Adrenal gland (tissue), 12 donors: ENCODE data around the gene MAFF. TPM values are rescaled to one million over a fixed set of nuclear protein-coding genes. Genes with fewer than 3 reads are reported as not detected.
A peak's percentile ranks its signal among the peaks of the same experiment; 100 is the strongest.

Experiments used
- DNase-seq, 7 donors: peaks; one replicate each; pipeline ENCODE4 v3.0.0-alpha.2; 2019 to 2020
- H3K27ac ChIP-seq, 5 donors: fragments of 200-600 bp; sonication (generic) in 4 of 5; 1 replicate in 3 of 5; 2 replicates in 2 of 5; pipeline versions ENCODE4 v1.5.1 to v1.8.0; 2016 to 2020; ENCODE audit warnings: mild to moderate bottlenecking in 1 of 5
- H3K27me3 ChIP-seq: fragments of 200-600 bp; 2 replicates; pipeline ENCODE4 v1.8.0; 2021
- H3K36me3 ChIP-seq, 2 donors: fragments of 200-600 bp; replicated peaks in 1 of 2; 1 replicate in 1 of 2; 2 replicates in 1 of 2; pipeline versions ENCODE4 v1.5.1 to v1.8.0; 2018 to 2022
- H3K4me1 ChIP-seq, 2 donors: fragments of 200-600 bp; replicated peaks in 1 of 2; 1 replicate in 1 of 2; 2 replicates in 1 of 2; pipeline versions ENCODE4 v1.5.1 to v1.8.0; 2018 to 2021
- H3K4me3 ChIP-seq, 4 donors: fragments of 200-600 bp; sonication (generic) in 3 of 4; one replicate each; pipeline ENCODE4 v1.5.1; 2016 to 2018
- H3K9me3 ChIP-seq, 3 donors: fragments of 200-600 bp; sonication (generic) in 1 of 3; replicated peaks in 1 of 3; 1 replicate in 2 of 3; 2 replicates in 1 of 3; pipeline versions ENCODE4 v1.5.1 to v1.8.0; 2016 to 2021
- POLR2A ChIP-seq, 2 donors: fragments of 450-650 bp; IDR thresholded peaks; one replicate each; pipeline ENCODE4 v1.6.1; 2017; ENCODE audit warnings: antibody characterized with exemption in 2 of 2, mild to moderate bottlenecking in 2 of 2, moderate library complexity in 1 of 2
- WGBS, 4 donors: extraction: QIAGEN DNeasy Blood & Tissue Kit in 2 of 4; methylation state at CpG; one replicate each; pipeline versions ENCODE4 v1.1.5 to v1.1.7; 2013 to 2017; 5-methylcytosine and 5-hydroxymethylcytosine counted together
- intact Hi-C, 2 donors: fragments of 100-400 bp; cut with DNase I; formaldehyde crosslinking; loops; one replicate each; pipeline versions ENCODE4 v1.14.1 to v1.15.0; 2022 to 2023
- polyA plus RNA-seq, 3 donors: library from polyadenylated mRNA; stranded (reverse); fragments of 200-250 nt in 2 of 3; fragments of 350-450 nt in 1 of 3; fragmentation: Illumina TruSeq in 1 of 3; extraction: RNeasy Lipid Tissue Mini Kit (QIAGEN cat#74804) in 1 of 3; gene quantifications; one replicate each; pipeline ENCODE4 v1.2.3, GENCODE V29; 2013 to 2014
- total RNA-seq, 9 donors: library from RNA; depleted of rRNA in 4 of 9; stranded (reverse); fragments of >200 nt in 4 of 9; fragments of 120-200 nt in 1 of 9; fragmentation: NEBNext Ultra II Directional in 1 of 9; extraction: Animal tissue kit (Norgen Biotek cat#: 25700) in 1 of 9; gene quantifications; one replicate each; pipeline versions ENCODE4 v1.1.0 to v1.2.4, GENCODE V29; 2013 to 2023
- TF ChIP-seq, protein P1 (sequence below), 6 experiments: fragments of 450-650 bp in 4 of 6; fragments of 200-600 bp in 2 of 6; sonication (generic) in 1 of 6; IDR thresholded peaks; 1 replicate in 5 of 6; 2 replicates in 1 of 6; pipeline versions ENCODE4 v1.5.1 to v1.8.0; 2016 to 2021; ENCODE audit warnings: antibody characterized with exemption in 6 of 6, mild to moderate bottlenecking in 2 of 6, moderate library complexity in 1 of 6
- donor health status: healthy with polysubstance abuse.
- donor health status: Bipolar disorder and iron deficiency.
- donor health status: DM: yes; HTN: yes; CAD: no.
- donor health status: DM: no; HTN: no; CAD: no.
- donor health status: DM: no; HTN: no; CAD: no.
- donor health status: DM: yes; HTN: yes; CAD: no.

MAFF gene
- total and polyA plus RNA-seq, 12 donors = 1.9 to 23.4 (median 13.9) TPM

- no peaks in the 10 kb centered on the region for H3K27me3 ChIP-seq
- peaks cover 0 to 11% of the 10 kb centered on the region in 2 donors for H3K4me1 ChIP-seq
- DNase-seq = no peak
- no peak overlapping the region for H3K4me3 ChIP-seq
- no peaks in the 10 kb centered on the region for H3K9me3 ChIP-seq
- TF ChIP-seq, protein P1, sequence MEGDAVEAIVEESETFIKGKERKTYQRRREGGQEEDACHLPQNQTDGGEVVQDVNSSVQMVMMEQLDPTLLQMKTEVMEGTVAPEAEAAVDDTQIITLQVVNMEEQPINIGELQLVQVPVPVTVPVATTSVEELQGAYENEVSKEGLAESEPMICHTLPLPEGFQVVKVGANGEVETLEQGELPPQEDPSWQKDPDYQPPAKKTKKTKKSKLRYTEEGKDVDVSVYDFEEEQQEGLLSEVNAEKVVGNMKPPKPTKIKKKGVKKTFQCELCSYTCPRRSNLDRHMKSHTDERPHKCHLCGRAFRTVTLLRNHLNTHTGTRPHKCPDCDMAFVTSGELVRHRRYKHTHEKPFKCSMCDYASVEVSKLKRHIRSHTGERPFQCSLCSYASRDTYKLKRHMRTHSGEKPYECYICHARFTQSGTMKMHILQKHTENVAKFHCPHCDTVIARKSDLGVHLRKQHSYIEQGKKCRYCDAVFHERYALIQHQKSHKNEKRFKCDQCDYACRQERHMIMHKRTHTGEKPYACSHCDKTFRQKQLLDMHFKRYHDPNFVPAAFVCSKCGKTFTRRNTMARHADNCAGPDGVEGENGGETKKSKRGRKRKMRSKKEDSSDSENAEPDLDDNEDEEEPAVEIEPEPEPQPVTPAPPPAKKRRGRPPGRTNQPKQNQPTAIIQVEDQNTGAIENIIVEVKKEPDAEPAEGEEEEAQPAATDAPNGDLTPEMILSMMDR (IDR thresholded peaks at IDR 0.05) = no peak
- no peak for TF ChIP-seq POLR2A (IDR thresholded peaks at IDR 0.05)
- WGBS, 4 donors = 66 to 95% (median 77%) methylated on average over 4 to 6 of the region's 6 CpGs
- H3K36me3 ChIP-seq = no peaks in the 10 kb centered on the region
- intact Hi-C loops = no loop called here
- no peak overlapping the region for H3K27ac ChIP-seq
Observed at GRCh38 chr22:38208551-38208968, 6.8 kb downstream of the MAFF start.

GRCh38 chr22:38211556-38211955 lies 9.8 kb downstream of the MAFF start:
- no peaks in the 10 kb centered on the region for H3K9me3 ChIP-seq

DNA sequence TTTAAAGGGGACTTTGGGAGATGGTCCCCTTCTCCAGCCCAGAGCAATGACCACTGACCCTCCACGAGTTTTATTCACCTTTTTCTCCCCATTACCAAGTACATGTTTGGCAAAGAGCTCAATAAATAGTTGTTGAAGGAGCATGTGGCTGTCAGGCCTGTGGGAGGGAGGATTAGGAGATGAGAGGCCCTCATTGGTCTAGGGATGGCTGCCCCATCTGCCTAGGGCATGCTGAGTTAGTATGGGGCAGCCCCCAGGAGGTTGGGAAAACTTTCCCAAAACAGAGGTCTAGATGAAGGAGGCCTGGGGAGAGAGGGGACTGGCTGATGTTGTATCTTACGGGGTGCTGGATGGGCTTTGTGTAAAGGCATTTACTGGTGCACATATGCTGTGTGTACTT lies 10.6 kb downstream of the MAFF start:
- Histone ChIP-seq H3K4me3 (no peak overlapping the region), H3K9me3 (no peaks in the 10 kb centered on the region), H3K27me3 (no peaks in the 10 kb centered on the region), H3K4me1 (peaks cover 5 to 15% of the 10 kb centered on the region in 2 donors), H3K36me3 (no peaks in the 10 kb centered on the region), H3K27ac (no peak overlapping the region)
- intact Hi-C loops = no loop called here
- WGBS, 4 donors = 71 to 83% (median 79%) methylated on average over 2 of the region's 2 CpGs
- TF ChIP-seq, protein P1 (IDR thresholded peaks at IDR 0.05) = no peak
- TF ChIP-seq POLR2A (IDR thresholded peaks at IDR 0.05) = no peak
- DNase-seq = no peak

More at GRCh38 chr22:38211556-38211955, 9.8 kb downstream of the MAFF start:
- Histone ChIP-seq H3K4me1 (peaks cover 5 to 15% of the 10 kb centered on the region in 2 donors), H3K36me3 (no peaks in the 10 kb centered on the region), H3K27me3 (no peaks in the 10 kb centered on the region), H3K4me3 (no peak overlapping the region), H3K27ac (no peak overlapping the region)
- 91 to 96% (median 95%) methylated on average over 7 of the region's 7 CpGs for WGBS, 4 donors
- TF ChIP-seq, protein P1 (IDR thresholded peaks at IDR 0.05) = no peak
- no peak for TF ChIP-seq POLR2A (IDR thresholded peaks at IDR 0.05)
- no peak for DNase-seq
- intact Hi-C loops = no loop called here

- Histone ChIP-seq H3K4me1 (peaks cover 10 to 22% of the 10 kb centered on the region in 2 donors), H3K36me3 (no peaks in the 10 kb centered on the region), H3K27me3 (no peaks in the 10 kb centered on the region), H3K4me3 (no peak overlapping the region), H3K27ac (peak overlapping the region in 1 of 5 donors; percentile 57), H3K9me3 (no peaks in the 10 kb centered on the region)
- TF ChIP-seq, protein P1 (IDR thresholded peaks at IDR 0.05) = no peak
- no peak for TF ChIP-seq POLR2A (IDR thresholded peaks at IDR 0.05)
- intact Hi-C loops = no loop called here
- WGBS, 4 donors = 76 to 87% (median 81%) methylated on average over 6 of the region's 6 CpGs
- DNase-seq = no peak
Observed at GRCh38 chr22:38213319-38213989, 11.7 kb downstream of the MAFF start.
